GM19452 (cell line): ENCODE measurements around the gene PLPP1.
"Not testable (repeated sequence)": the region's sequence is repeated elsewhere in the genome, so short reads cannot be mapped to it uniquely, and the experiment has no call there.

ENCODE experiments used
- ATAC-seq: cut with Tn5 transposase; IDR thresholded peaks from one replicate; pipeline ENCODE4 v1.9.1; 2021; ENCODE audit not compliant: unreplicated experiment

Gene PLPP1

GRCh38 chr5:55509097-55509496 lies 25.7 kb downstream of the PLPP1 start:
- ATAC-seq, result no peak

- ATAC-seq, result no peak
Observed at GRCh38 chr5:55507574-55507973, 27.2 kb downstream of the PLPP1 start.

GRCh38 chr5:55505711-55506110 lies 29.1 kb downstream of the PLPP1 start:
- ATAC-seq, result not testable (repeated sequence)

GRCh38 chr5:55503917-55504316 lies 30.8 kb downstream of the PLPP1 start:
- not testable (repeated sequence) for ATAC-seq

- no peak for ATAC-seq
Observed at GRCh38 chr5:55502759-55503158, 32.0 kb downstream of the PLPP1 start.

- no peak for ATAC-seq
Observed at GRCh38 chr5:55498457-55498856, 36.3 kb downstream of the PLPP1 start.

- no peak for ATAC-seq
Observed at GRCh38 chr5:55497712-55498111, 37.1 kb downstream of the PLPP1 start.

- no peak for ATAC-seq
Observed at GRCh38 chr5:55495216-55495615, 39.5 kb downstream of the PLPP1 start.

- ATAC-seq, result no peak
Observed at GRCh38 chr5:55492449-55492848, 42.3 kb downstream of the PLPP1 start.

- no peak for ATAC-seq
Observed at GRCh38 chr5:55485073-55485472, 49.7 kb downstream of the PLPP1 start.

- no peak for ATAC-seq
Observed at GRCh38 chr5:55484531-55484930, 50.2 kb downstream of the PLPP1 start.

GRCh38 chr5:55483885-55484284 lies 50.9 kb downstream of the PLPP1 start:
- ATAC-seq, result no peak

- ATAC-seq, result no peak
Observed at GRCh38 chr5:55481293-55481855, 53.4 kb downstream of the PLPP1 start.

- ATAC-seq, result no peak
Observed at GRCh38 chr5:55480781-55481180, 54.0 kb downstream of the PLPP1 start.

- ATAC-seq, result no peak
Observed at GRCh38 chr5:55472642-55473041, 62.1 kb downstream of the PLPP1 start.

- ATAC-seq, result no peak
Observed at GRCh38 chr5:55471468-55471867, 63.3 kb downstream of the PLPP1 start.

- ATAC-seq, result no peak
Observed at GRCh38 chr5:55470282-55470681, 64.5 kb downstream of the PLPP1 start.

- no peak for ATAC-seq
Observed at GRCh38 chr5:55469839-55470238, 64.9 kb downstream of the PLPP1 start.

- ATAC-seq, result no peak
Observed at GRCh38 chr5:55467862-55468551, 66.8 kb downstream of the PLPP1 start.

GRCh38 chr5:55463613-55464012 lies 71.2 kb downstream of the PLPP1 start:
- no peak for ATAC-seq

GRCh38 chr5:55459572-55459971 lies 75.2 kb downstream of the PLPP1 start:
- ATAC-seq, result no peak

GRCh38 chr5:55456216-55456895 lies 78.4 kb downstream of the PLPP1 start:
- ATAC-seq, result no peak
